Amygdala (tissue), 56 donors: ENCODE results near the gene MAPKAPK3.

Source experiments
- DNase-seq, 56 donors: peaks; one replicate each; lab custom pipeline; 2025; lab: John Stamatoyannopoulos, UW

MAPKAPK3 gene

GRCh38 chr3:50586763-50587070, 30.2 kb upstream of the MAPKAPK3 start:
- DNase-seq = no peak

GRCh38 chr3:50587373-50587772, 29.6 kb upstream of the MAPKAPK3 start:
- DNase-seq = no peak

GRCh38 chr3:50587806-50588758, 28.9 kb upstream of the MAPKAPK3 start:
- DNase-seq = no peak

GRCh38 chr3:50588759-50589433, 28.1 kb upstream of the MAPKAPK3 start:
- DNase-seq = no peak

- no peak for DNase-seq
Observed at GRCh38 chr3:50591196-50591741, 25.7 kb upstream of the MAPKAPK3 start.

- no peak for DNase-seq
Observed at GRCh38 chr3:50592568-50592967, 24.4 kb upstream of the MAPKAPK3 start.

GRCh38 chr3:50594253-50594785, 22.6 kb upstream of the MAPKAPK3 start:
- no peak for DNase-seq

- no peak for DNase-seq
Observed at GRCh38 chr3:50599115-50599715, 17.7 kb upstream of the MAPKAPK3 start.

- no peak for DNase-seq
Observed at GRCh38 chr3:50599716-50600118, 17.2 kb upstream of the MAPKAPK3 start.

- no peak for DNase-seq
Observed at GRCh38 chr3:50600141-50600753, 16.7 kb upstream of the MAPKAPK3 start.

- peak in 52 of 56 donors; percentile 9 to 84 (median 68) for DNase-seq
Observed at GRCh38 chr3:50600841-50601591, 15.9 kb upstream of the MAPKAPK3 start.

GRCh38 chr3:50602595-50603191, 14.3 kb upstream of the MAPKAPK3 start:
- no peak for DNase-seq

- DNase-seq = no peak
Observed at GRCh38 chr3:50603261-50604109, 13.5 kb upstream of the MAPKAPK3 start.

GRCh38 chr3:50604110-50604621, 12.8 kb upstream of the MAPKAPK3 start:
- no peak for DNase-seq

- peak in 1 of 56 donors; percentile 9 for DNase-seq
Observed at GRCh38 chr3:50604628-50605588, 12.0 kb upstream of the MAPKAPK3 start.

- no peak for DNase-seq
Observed at GRCh38 chr3:50605901-50606326, 11.0 kb upstream of the MAPKAPK3 start.

GRCh38 chr3:50606596-50606995, 10.4 kb upstream of the MAPKAPK3 start:
- DNase-seq = no peak
